Bronchial epithelial cell (primary cell): Measurements from ENCODE around the gene SLC35G3. TPM values are rescaled to one million over a fixed set of nuclear protein-coding genes. Genes with fewer than 3 reads are reported as not detected.
"Not testable (repeated sequence)": the region's sequence is repeated elsewhere in the genome, so short reads cannot be mapped to it uniquely, and the experiment has no call there.

ENCODE experiments used
- DNase-seq: peaks from one replicate; pipeline ENCODE4 v3.0.0-alpha.2; 2010; ENCODE audit warnings: low read depth
- FAIRE-seq: peaks from 2 replicates; lab custom pipeline; 2011; peaks lifted over from hg19 to GRCh38; lab: Jason Lieb, UNC
- H3K27me3 ChIP-seq: 2 replicates; pipeline ENCODE4 v1.5.1; 2011; ENCODE audit warnings: low read length; ENCODE audit not compliant: control insufficient read depth, insufficient read depth
- H3K36me3 ChIP-seq: 2 replicates; pipeline ENCODE4 v1.5.1; 2011; ENCODE audit warnings: low read length; ENCODE audit not compliant: control insufficient read depth, insufficient read depth
- H3K4me3 ChIP-seq: 2 replicates; pipeline ENCODE4 v1.5.1; 2011; ENCODE audit warnings: mild to moderate bottlenecking, low read depth, low read length, control low read depth
- total RNA-seq: library from RNA; depleted of rRNA; stranded (reverse); fragments of >200 nt; gene quantifications from 2 replicates; pipeline ENCODE4 v1.2.1, GENCODE V29; 2014
- TF ChIP-seq, protein P1 (sequence below): IDR thresholded peaks from 2 replicates; pipeline ENCODE4 v1.5.1; 2011; ENCODE audit warnings: mild to moderate bottlenecking, moderate library complexity, low read length, control low read depth, inconsistent platforms; ENCODE audit not compliant: insufficient read depth, severe bottlenecking

Gene SLC35G3
- total RNA-seq, 1 donor from 2014 or later = not detected

DNA sequence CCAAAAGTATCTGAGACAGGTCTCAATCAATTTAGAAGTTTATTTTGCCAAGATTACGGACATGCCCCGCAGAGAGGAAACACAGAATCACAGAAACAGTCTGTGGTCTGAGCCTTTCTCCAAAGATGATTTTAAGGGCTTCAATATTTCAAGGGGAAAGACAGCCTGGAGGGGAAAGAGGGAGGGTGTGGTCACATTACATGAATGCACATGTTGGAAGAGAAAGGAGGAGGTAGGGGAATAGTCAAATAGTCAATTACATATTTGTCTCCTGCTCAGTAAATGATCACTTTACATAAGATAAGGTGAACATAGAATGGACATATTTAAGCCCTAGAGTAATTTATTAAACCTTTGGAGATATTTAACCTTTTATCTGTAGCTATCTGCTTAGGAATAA lies 34.3 kb downstream of the SLC35G3 start:
- FAIRE-seq (no peak), DNase-seq (peak; percentile 59)
- Histone ChIP-seq H3K27me3 (no peaks in the 10 kb centered on the region), H3K36me3 (no peaks in the 10 kb centered on the region), H3K4me3 (no peak overlapping the region)
- TF ChIP-seq, protein P1, sequence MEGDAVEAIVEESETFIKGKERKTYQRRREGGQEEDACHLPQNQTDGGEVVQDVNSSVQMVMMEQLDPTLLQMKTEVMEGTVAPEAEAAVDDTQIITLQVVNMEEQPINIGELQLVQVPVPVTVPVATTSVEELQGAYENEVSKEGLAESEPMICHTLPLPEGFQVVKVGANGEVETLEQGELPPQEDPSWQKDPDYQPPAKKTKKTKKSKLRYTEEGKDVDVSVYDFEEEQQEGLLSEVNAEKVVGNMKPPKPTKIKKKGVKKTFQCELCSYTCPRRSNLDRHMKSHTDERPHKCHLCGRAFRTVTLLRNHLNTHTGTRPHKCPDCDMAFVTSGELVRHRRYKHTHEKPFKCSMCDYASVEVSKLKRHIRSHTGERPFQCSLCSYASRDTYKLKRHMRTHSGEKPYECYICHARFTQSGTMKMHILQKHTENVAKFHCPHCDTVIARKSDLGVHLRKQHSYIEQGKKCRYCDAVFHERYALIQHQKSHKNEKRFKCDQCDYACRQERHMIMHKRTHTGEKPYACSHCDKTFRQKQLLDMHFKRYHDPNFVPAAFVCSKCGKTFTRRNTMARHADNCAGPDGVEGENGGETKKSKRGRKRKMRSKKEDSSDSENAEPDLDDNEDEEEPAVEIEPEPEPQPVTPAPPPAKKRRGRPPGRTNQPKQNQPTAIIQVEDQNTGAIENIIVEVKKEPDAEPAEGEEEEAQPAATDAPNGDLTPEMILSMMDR = no peak

DNA sequence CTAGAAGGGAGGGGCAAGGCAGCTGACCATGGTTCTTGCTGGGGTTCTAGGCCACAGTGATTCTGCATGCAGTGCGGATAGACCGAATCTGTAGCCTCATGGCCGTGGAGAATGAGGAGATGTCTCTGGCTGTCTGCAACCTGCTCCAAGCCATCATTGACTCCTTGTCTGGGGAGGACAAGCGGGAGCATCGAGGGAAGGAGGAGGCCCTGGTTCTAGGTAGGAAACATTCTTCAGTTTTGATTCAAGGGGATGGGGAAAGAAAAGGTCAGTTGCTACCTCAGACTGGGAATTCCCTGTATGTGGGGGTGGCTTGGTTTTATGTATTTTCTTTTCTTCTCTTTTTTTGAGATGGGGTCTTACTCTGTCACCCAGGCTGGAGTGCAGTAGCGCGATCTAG lies 38.9 kb downstream of the SLC35G3 start:
- FAIRE-seq (no peak), DNase-seq (no peak)
- TF ChIP-seq, protein P1 = no peak
- Histone ChIP-seq H3K4me3 (no peak overlapping the region), H3K36me3 (no peaks in the 10 kb centered on the region), H3K27me3 (no peaks in the 10 kb centered on the region)

DNA sequence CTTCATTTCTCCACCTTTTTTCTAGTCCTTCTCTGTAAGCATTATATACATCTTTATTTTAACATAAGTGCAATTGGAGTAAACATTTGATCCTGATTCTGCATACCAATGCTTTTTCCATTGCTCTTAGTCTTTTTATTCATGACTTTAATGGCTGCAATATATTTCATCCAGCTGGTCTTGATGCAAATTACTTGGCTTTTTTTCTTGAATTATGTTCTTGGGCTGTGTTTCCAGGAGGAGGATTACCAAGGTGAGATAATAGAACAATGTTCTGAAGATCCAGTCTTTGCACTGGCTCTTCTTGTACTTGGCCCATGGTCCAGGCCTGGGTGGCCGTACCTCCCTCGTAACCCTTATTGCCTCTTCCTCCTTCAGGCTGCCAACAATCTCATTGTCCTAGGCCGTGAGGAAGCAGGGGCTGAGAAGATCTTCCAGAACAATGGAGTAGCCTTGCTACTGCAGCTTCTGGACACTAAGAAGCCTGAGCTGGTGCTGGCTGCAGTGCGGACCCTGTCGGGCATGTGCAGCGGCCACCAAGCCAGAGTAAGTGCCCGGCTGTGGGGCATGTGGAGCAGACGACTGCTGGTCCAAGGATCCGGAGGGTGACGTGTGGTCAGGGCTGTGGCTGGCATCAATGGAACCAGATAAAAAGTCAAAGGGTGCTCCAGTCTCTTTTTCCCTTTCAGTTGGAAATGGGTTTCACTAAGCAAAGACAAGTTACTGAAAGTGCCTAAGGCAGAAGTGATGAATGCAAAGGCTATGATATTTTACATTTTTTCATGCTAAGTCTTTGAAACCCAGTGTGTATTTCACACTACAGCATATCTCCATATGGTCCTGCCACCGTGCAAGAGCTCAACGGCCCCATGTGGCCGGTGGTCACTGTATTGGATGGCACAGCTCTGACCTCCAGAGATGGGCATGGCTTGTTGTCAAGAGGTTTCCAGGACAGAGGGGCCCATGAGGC lies 39.7 kb downstream of the SLC35G3 start:
- TF ChIP-seq, protein P1 = no peak
- Histone ChIP-seq H3K36me3 (no peaks in the 10 kb centered on the region), H3K27me3 (no peaks in the 10 kb centered on the region), H3K4me3 (no peak overlapping the region)
- no peak for DNase-seq
- FAIRE-seq = no peak

DNA sequence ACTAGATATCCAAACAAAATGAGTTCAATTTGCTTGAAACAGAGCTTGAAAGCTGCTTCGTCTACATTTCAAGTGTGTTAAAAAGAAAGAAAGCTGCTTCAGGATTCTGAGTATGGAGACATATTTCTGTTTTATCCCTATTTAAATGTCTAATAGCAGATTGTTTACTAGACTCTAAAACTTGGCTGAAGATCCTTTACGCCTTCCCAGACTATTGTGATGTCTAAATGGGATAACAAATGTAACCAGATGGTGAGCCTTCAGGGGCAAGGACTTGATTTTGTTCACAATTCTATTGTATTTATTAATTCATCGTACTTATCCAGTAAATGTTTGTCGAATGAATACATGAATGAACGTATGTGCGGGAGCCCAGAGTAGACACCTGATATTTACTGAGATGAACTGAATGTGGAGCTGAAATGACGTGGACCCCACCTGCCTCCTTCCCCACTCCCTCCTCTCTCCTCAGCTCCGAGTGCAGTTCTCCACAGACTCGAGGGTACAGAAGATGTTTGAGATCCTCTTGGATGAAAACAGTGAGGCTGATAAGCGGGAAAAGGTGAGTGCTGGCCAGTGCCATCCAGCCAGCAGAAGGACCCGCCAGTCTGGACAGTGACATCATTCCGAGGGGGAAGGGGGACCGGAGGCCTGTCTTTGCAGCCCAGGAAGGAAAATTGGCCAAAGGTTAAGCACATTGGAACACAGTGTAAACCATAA lies 41.6 kb downstream of the SLC35G3 start:
- FAIRE-seq = no peak
- no peak overlapping the region for H3K4me3 ChIP-seq
- TF ChIP-seq, protein P1 = no peak
- no peaks in the 10 kb centered on the region for H3K36me3 ChIP-seq
- no peaks in the 10 kb centered on the region for H3K27me3 ChIP-seq
- DNase-seq = no peak

DNA sequence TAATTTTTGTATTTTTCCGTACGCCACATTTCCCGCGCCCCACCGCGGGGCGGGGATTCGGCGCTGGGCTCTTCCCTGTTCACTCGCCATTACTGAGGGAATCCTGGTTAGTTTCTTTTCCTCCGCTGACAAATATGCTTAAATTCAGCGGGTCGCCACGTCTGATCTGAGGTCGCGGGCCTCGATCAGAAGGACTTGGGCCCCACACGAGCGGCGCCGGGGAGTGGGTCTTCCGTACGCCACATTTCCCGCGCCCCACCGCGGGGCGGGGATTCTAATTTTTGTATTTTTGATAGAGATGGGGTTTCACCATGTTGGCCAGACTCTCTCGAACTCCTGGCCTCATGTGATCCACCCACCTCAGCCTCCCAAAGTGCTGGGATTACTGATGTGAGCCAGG lies 43.1 kb downstream of the SLC35G3 start:
- H3K36me3 ChIP-seq, FAIRE-seq, DNase-seq: not testable (repeated sequence)

DNA sequence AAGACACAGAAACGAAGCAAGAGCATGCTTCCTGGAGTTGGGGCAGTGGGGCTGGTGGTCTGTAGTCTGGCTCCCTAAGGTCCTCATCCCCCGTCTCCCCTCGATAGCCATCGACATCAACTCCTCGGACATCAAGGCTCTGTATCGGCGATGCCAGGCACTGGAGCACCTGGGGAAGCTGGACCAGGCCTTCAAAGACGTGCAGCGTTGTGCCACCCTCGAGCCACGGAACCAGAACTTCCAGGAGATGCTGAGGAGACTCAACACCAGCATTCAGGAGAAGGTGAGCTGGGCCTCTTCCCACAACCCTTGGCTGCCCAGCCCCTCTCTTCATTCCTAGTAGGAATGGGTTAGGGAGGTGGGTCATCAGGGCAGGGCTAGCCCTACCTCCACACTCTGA lies 44.3 kb downstream of the SLC35G3 start:
- Histone ChIP-seq H3K4me3 (no peak overlapping the region), H3K27me3 (no peaks in the 10 kb centered on the region), H3K36me3 (no peaks in the 10 kb centered on the region)
- TF ChIP-seq, protein P1 = no peak
- DNase-seq = no peak
- no peak for FAIRE-seq

More for the DNA sequence above, 43.1 kb downstream of the SLC35G3 start:
- not testable (repeated sequence) for H3K27me3 ChIP-seq, H3K4me3 ChIP-seq
